ENCODE results near the gene MUTYH.

Gene MUTYH

DNA sequence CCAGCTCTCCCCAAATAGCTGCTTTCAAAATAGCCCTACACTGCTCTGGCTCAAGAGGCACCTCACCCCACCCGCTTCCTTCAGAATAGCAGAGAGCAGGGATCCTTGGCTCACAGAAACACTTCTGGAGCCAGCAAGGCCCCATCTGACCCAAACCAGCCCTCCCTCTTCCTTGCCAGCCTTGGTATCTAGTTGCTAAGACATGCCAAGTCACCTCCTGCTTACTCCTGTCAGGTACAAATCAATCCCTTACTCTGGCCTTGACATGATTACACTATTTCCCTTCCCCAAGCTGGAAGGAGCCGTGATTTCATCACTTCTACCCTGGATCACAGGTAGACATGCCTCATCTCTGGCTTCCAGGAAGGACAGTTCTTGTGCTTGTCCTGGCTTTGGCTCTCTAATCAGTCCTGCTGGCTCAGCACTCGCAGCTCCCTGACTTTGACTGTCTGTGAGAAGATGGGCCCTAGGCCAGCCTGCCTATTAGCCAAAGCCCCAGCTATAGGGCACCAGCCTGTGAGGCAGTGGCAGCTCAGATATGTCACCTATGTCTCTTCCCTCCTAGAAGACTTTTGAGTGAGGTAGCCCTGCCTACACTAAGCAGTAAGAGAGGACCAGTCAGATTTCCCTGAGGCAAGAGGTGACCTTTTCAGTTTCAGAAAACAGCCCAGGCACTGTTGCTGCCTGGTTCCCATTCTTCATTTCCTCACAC is 8.9 kb upstream of the MUTYH start:
- DNase-seq: no peak

DNA sequence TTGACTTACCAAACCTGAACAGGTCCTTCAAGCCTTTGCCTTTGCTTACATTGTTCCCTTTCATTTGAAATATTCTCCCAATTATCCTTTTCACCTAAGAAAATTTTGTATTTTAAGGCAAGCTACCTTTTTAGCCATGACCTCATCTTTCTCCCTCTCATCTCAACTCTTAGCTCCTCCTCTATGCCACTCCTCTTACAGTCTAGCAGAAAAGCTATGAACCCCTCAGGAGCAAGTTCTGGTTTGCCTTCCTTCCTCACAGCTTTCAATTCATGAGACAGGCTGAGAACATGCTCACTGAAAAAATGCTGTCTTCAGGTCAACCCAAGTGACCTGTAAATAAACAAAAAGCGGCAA is 8.3 kb upstream of the MUTYH start:
- no peak for DNase-seq

DNA sequence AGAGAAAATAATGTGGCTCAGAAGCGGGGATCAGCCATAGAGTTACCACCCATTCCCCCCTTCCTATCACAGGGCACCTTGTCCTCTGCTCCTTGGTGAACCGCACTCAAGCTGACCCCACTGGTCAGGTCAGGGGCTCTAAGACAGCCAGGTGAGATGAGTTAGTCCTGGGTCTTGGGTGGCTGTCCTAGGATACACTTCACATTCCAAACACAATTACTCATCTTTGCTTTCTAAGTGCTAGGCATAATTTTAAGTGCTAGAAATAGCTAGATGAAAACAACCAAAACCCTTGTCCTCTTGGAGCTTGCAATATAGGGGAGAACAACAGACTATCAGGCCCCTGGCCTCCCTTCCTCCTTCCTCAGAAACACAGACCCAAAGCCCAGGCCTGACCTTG is 7.8 kb upstream of the MUTYH start:
- DNase-seq: no peak

DNA sequence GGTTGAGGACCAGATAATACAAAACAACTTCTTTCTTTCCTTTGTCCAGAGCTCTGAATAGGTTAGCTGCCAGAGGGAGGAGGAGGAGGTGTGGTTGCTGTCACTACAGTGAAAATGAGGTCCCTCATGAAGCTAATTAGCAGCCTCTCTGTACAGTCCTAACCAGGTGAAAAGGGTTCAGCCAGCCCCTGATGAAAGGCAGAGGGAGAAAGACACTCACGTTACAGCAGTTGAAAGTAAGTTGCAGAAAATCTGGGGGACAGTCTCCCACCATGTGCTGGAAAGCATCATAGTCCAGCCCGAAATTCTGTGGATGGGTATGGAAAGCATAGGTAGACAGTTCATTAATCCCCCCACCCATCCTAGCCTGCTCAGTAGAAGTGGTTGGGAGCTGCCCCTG is 6.2 kb upstream of the MUTYH start:
- no peak for DNase-seq

DNA sequence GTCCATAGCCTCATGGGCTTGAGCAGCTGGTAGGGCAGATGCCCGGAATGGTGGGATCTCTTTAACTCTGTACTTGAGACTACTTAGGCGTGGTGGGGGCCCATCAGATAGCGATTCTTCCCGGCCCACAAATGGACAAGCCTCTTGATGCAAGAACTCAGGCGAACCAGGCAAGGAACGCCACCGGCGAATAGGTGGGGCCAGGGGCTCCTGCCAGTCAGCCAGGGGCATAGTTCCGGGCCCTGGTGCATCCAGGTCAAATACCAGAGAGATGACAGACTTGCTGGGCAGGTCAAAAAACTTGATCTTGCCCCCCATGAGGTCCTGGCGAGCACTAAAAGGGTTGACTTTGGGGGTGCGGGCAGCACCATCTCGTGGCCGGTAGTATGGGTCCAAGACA is 4.8 kb upstream of the MUTYH start:
- DNase-seq: no peak

DNA sequence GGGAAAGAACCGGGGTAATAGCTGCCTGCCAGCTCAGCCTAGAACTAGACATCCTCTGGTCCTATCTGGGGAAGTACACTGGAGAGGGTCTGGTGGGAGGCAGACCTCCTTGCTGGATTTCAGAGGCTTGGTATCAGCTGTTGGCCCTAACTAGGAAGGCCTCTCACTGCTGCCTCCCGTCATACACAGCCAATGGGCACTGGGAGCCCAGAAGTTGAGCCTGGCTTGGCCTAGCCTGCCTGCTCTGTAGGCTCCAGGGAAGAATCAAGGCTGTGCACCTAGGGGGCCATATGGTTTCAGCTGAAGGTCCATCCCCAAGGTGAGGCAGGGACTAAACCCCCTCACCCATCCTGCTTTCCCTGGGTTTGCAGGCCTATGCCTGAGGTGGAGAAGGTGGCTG is 4.3 kb upstream of the MUTYH start:
- no peak for DNase-seq

DNA sequence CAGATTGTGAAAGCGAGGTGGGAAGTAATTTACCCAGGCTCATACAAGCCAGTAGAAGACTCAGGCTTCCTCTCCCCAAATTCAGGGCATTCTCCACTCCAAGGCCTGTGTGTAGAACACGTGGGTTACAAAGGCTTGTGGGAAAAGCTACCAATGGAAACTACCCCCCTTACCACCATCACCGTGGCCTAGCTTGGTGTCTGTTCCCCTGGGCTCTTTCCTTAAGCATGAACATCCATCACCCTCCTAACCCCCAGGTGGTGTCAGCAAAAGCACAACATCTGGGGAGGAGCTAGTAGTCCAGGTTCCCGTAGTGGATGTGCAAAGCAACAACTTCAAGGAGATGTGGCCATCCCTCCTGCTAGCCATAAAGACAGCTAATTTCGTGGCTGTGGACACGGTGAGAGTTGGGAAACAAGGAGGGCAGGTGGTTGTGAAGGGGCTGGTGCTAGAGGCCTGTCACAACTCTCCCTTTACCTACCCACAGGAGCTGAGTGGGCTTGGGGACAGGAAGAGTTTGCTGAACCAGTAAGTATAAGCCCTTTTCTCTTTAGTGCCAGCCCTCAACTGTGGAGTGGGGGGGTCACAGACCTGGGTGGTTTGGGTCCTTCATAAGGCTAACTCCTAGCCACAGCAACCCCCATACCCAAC is 701 bp upstream of the MUTYH start:
- no peak for DNase-seq

DNA sequence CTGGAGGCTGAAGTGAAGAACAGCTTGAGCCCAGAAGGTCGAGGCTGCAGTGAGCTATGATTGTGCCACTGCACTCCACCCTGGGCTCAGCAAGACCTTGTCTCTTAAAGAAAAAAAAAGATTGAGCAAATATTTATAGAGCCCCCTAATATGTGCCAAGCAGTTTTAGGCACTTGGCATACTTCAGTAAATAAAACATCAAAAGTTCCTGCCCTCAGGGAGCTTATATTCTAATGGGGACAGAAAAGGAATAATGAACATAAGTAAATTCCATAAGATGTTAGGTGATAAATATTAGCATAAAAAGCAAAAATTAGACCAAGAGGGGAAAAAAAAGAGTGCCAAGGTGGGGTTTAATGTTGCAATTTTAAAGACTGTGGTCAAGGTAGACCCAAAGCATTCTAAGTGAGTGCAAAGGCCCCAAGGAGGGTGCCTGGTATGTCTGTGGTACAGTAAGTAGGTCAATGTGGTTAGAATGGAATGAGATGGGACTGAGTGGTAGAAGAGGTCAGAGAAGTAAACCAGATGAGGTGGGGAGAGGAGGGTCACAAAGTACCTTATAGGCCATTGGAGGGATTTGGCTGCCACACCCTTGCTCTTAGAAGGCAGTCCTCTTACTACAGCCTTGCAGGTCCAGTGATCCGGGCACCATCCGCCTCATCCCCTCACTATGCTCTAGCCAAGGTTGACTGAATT is 2.5 kb downstream of the MUTYH start:
- DNase-seq: no peak

DNA sequence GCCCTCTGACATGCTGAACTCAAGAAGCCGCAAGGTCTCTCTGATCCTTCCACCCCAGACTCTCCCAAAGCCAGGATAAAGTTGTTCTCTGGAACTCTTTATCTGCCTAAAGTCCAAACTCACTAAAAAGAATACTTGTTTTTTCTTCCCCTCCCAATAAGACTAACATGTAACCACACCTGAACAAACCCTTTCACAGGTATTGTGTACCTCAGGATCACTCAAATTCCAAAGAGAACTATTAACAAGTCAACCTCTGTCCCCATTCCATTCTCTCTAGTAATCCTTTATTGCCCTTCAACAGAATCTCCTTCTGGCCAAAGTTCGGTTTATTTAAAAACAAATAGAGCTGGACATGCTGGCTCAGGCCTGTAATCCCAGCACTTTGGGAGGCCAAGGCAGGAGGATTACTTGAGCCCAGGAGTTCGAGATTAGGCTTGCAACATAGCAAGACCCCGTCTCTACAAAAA is 4.3 kb downstream of the MUTYH start:
- DNase-seq: no peak

DNA sequence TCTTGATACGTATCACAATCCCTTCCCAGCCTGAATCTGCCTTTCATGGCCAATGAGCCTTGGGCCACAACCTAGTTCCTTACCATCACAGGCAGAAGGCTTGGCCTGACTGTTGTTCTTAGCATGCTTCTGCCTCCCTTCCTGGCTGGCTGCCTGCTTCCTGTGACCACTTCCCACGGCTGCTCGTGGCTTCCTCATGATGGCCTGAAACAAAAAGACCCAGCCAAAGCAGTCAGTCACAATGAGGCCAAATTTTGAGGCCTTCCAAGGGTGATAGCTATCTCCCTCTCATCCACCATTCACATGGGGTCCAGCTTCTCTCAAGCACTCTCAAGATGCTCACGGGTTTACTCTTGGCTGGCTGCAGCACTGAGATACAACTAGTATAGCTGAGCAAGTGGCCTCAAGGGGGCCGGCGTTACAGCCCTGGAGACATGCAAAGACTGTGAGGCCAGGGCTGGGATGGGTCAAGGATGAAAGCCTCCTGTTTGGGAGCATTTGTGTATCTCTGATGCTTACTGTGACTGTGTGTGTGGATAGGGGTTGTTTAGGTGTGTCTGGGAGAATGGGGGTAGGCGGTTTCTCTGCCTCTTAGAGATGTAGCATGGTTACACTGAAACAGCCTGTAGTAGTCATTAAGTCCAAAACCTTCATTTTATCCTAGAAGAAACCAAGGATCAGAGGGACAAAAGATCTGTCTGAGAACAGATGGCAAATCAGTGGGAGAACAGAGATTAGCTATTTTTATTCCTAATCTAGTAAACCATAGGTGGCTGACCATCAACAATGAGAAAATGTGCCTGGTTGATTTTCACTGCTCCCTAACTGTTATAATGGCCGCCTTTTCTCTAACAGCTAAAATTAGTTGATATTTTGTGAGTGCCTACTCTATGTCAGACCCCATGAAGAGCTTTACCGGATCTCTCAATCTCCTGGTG is 5.7 kb downstream of the MUTYH start:
- no peak for DNase-seq

DNA sequence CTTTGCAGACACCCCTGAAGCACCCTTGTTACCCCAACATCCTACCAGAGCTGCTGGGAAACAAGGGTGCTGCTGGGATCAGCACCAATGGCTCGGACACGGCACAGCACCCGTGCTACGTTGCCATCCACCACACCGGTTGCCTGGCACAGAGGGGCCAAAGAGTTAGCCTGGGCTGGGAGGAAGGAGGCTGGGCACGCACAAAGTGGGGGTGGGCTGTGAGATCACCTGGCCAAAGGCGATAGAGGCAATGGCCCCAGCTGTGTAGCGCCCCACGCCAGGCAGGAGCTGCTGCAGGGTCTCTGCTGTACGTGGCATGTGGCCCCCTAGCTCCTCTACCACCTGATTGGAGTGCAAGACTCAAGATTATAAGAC is 7.9 kb downstream of the MUTYH start:
- DNase-seq: no peak

DNA sequence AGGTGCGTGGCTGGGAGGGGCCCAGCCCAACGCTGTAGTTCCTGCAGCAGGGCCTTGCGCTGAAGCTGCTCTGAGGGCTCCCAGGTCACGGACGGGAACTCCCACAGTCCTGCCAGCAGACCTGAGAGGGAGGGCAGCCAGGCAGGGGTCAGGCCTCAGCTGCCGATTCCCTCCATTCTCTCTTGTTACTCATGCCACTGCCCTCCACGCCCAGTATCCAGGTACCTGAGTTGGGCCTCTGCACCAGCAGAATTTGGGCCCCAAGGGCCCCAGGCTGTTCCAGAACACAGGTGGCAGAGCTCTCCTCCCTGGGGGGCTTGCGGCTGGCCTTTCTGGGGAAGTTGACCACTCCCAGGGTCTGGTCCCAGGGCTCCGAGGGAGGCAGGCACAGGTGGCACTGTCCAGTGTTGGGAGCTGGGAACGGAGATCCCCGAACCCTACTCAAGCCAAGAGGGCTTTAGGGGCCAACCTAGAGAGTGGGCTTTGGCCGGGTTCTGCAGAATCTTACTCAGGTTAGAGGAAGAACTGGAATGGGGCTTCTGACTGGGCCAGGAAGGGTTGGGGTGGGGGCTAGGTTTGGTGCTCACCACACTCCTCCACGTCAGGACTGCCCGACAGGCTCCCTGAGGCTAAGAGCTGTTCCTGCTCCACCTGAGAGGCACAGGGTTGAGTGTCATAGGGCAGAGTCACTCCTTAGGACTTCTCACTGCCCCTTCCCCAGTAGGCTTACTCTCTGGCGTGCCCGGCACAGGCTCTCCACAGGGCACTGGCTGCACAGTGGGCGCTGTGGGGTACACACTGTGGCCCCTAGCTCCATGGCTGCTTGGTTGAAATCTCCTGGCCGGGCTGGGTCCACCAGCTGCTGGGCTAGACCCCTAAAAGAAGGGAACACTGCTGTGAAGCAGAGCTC is 8.5 kb downstream of the MUTYH start:
- no peak for DNase-seq

DNA sequence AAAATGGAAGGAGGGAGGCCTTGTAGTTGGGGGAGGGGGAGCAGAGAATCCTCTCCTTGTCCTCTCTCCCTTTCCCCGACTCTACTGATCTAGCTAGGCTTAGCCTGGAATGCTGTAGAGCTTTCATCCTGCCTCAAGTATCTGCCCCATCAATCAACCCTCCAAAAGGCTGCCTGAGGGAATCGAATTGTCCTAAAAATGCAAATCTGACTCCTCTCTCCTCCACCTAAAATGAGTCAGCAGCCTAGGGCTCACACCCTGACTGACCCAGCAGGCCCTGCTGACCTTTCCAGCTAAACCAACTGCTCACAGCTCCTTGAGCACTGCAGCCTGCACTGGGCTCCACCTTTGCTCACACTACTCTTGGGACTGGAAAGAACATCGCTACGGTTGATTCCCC is 10.8 kb downstream of the MUTYH start:
- no peak for DNase-seq

DNA sequence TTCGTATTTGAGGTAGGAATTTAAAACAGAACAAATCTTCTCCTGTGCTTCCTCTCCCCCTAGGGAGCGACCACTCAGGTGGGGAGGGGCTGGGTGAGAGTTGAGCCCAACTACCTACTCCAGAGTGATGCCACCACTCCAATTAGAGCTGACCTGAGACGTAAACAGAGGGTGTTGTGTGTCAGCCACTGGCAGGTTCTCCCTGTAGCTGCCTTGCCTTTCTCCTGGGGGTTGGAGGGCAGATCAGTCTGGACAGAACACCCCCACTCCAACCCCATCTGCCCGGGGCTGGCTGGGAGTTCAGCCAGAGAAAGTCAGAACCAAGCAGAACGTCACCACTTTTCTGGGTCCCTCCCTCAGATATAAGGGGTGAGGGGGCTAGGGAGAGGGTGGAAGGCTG is 11.6 kb downstream of the MUTYH start:
- DNase-seq: no peak

DNA sequence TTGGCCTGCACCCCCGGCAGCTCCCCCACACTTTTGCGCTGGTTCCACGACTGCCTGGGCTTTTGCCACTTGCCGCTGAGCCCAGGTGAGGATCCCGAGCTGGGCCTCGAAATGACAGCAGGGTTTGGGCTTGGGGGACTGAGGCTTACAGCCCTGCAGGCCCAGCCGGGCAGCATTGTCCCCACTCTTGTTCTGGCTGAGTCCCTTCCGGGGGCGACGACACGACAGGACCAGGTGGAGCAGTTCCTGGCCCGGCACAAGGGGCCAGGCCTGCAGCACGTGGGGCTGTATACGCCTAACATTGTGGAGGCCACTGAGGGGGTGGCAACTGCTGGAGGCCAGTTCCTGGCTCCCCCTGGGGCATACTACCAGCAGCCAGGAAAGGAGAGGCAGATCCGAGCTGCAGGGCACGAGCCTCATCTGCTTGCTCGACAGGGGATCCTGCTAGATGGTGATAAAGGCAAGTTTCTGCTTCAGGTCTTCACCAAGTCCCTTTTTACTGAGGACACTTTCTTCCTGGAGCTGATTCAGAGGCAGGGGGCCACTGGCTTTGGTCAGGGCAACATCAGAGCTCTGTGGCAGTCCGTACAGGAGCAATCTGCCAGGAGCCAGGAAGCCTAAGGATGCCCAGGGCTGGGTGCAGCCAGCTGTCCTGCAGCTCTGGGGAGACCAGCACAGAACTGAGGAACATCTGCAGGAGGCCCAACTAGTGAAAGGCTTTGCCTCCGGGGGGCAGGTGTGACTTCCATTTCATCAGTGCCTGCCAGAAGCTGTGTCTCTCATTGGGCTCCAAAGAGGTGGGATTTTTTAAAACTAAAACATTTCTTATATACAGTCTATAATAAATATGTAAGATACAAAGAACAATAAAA is 12.4 kb downstream of the MUTYH start:
- no peak for DNase-seq

DNA sequence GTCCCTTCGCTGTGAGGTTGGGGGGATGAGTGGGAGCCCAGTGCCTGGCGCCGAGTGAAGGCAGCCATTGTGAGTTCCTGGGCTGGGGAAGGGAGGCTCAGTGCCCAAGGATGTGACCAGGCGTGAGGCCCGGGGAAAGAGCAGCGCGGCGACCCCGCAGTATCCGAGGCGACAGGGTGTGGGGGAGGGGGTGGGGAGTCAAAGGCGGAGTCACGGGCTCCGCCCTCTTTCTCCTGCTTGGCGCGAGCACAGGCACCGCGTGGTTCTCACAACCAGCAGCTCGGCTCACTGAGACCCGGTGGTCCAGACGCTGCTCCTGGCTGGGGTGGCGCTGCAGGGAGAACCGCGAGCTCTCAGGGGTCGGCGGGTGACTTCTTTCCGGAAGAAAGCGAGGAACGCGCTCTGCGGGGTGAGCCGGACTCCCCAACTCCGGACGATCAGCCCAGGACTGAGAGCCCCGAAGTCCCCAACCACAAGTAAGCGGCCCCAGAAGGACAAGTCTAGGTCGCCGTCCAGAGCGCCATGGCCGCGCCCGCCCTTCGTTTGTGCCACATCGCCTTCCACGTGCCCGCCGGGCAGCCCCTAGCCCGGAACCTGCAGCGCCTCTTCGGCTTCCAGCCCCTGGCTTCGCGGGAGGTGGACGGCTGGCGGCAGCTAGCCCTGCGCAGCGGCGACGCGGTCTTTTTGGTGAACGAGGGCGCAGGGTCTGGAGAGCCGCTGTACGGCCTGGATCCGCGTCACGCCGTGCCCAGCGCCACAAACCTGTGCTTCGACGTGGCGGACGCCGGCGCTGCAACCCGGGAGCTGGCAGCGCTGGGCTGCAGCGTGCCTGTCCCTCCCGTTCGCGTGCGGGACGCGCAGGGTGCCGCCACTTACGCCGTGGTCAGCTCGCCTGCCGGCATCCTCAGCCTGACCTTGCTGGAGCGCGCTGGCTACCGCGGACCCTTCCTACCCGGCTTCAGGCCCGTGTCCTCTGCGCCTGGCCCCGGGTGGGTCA is 13.3 kb downstream of the MUTYH start, which contains the start of gene HPDL:
Gene HPDL, plus strand, starts transcription at position 269 of the 997 bp plus-strand sequence. Its CDS starts 254 bp downstream, at position 523.
- peak in 1 of 2 experiments; percentile 19 for DNase-seq

DNA sequence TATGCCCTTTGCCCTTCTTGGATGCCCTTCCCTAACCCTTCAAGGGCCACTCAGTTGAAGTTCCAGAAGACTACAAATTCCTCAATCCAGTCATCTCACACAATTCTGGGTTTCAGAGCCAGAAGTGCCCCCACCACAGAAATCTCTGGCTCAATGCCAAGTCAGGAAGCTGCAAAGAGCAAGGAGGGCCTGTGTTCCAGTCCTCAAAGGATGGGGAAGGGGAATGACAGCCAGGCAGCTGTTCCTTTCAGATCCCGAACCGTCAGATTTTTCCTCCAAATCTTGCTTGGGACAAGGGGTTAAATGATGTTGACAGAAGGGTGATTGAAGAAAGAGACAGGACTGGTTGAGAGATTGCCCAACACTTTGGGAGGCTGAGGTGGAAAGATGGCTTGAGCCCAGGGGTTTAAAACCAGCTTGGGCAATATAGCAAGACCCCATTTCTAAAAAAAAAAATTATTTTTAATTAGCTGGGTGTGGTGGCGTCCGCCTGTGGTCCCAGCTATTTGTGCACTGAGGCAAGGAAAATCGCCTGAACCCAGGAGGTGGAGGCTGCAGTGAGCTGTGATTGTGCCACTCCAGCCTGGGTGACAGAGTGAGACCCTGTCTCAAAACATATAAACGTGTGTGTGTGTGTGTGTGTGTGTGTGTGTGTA is 14.3 kb downstream of the MUTYH start:
- no peak for DNase-seq

DNA sequence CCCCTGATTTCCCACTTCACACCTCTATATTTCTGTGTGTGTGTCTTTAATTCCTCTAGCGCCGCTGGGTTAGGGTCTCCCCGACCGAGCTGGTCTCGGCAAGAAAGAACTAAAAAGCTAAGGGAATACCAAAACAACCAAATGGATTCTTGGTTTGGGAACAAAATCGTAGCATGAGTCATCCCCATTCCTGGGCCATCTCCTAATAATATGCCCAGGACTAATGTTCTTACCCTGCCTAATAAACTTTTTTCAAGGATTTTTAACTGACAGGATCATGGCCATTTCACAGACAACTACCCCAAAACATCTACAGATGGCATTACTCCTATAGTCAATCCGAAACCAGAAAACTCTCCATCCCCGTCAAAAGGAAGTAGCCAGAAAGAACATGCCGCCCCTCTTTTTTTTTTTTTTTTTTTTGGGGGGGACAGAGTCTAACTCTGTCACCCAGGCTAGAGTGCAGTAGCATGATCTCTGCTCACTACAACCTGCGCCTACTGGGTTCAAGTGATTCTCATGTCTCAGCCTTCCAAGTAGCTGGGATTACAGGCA is 17.7 kb downstream of the MUTYH start:
- DNase-seq: no peak

DNA sequence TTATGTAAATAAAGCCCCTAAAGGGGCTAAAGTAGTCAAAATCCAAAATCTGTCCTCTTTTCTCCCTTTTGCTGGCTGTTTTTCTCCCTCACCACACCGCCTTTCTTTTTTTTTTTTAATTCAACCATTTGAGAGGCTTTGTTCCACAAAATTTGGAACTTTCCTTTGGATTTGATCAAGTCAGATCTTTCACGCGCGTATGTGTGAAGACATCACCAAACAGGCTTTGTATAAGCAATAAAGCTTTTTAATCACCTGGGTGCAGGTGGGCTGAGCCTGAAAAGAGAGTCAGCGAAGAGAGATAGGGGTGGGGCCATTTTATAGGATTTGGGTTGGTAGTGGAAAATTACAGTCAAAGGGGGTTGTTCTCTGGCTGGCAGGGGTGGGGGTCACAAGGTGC is 18.8 kb downstream of the MUTYH start:
- no peak for DNase-seq

Measured in SW 1271 (cell line).